IPS-18a (cell line): ENCODE results near the gene GIT2.

Experiments used
- H3K27ac ChIP-seq: one replicate; pipeline ENCODE4 v1.5.1; 2013; ENCODE audit warnings: low read length
- H3K27me3 ChIP-seq: one replicate; pipeline ENCODE4 v1.6.1; 2013; ENCODE audit warnings: mild to moderate bottlenecking, low read length; ENCODE audit not compliant: control insufficient read depth, insufficient read depth
- H3K36me3 ChIP-seq: one replicate; pipeline ENCODE4 v1.6.1; 2013; ENCODE audit warnings: low read depth, low read length; ENCODE audit not compliant: control insufficient read depth
- H3K4me1 ChIP-seq: one replicate; pipeline ENCODE4 v1.6.1; 2013; ENCODE audit warnings: low read depth, low read length; ENCODE audit not compliant: control insufficient read depth
- H3K4me3 ChIP-seq: one replicate; pipeline ENCODE4 v1.5.1; 2013; ENCODE audit warnings: low read length
- H3K9ac ChIP-seq: one replicate; pipeline ENCODE4 v1.6.1; 2013; ENCODE audit warnings: mild to moderate bottlenecking, low read length, moderate library complexity
- H3K9me3 ChIP-seq: one replicate; pipeline ENCODE4 v1.6.1; 2013; ENCODE audit warnings: low read depth, low read length; ENCODE audit not compliant: control insufficient read depth

Gene GIT2

GRCh38 chr12:109966546-109966945, 29.6 kb downstream of the GIT2 start:
- H3K36me3 ChIP-seq: no peaks in the 10 kb centered on the region
- H3K27ac ChIP-seq: no peak overlapping the region
- no peak overlapping the region for H3K4me3 ChIP-seq
- H3K9ac ChIP-seq: no peak overlapping the region
- H3K9me3 ChIP-seq: no peaks in the 10 kb centered on the region
- no peaks in the 10 kb centered on the region for H3K27me3 ChIP-seq
- no peaks in the 10 kb centered on the region for H3K4me1 ChIP-seq

- Histone ChIP-seq H3K27me3 (no peaks in the 10 kb centered on the region), H3K9me3 (no peaks in the 10 kb centered on the region), H3K36me3 (peaks cover 2% of the 10 kb centered on the region), H3K4me3 (no peak overlapping the region), H3K9ac (no peak overlapping the region), H3K4me1 (no peaks in the 10 kb centered on the region), H3K27ac (no peak overlapping the region)
Observed at GRCh38 chr12:109963743-109964429, 32.3 kb downstream of the GIT2 start.

- Histone ChIP-seq H3K27me3 (no peaks in the 10 kb centered on the region), H3K36me3 (peaks cover 6% of the 10 kb centered on the region), H3K4me3 (no peak overlapping the region), H3K4me1 (no peaks in the 10 kb centered on the region), H3K9me3 (no peaks in the 10 kb centered on the region), H3K27ac (no peak overlapping the region), H3K9ac (no peak overlapping the region)
Observed at GRCh38 chr12:109963330-109963729, 32.8 kb downstream of the GIT2 start.

- Histone ChIP-seq H3K9ac (no peak overlapping the region), H3K4me3 (no peak overlapping the region), H3K4me1 (no peaks in the 10 kb centered on the region), H3K36me3 (peaks cover 6% of the 10 kb centered on the region), H3K27ac (no peak overlapping the region), H3K9me3 (no peaks in the 10 kb centered on the region), H3K27me3 (no peaks in the 10 kb centered on the region)
Observed at GRCh38 chr12:109962398-109962797, 33.8 kb downstream of the GIT2 start.

- no peaks in the 10 kb centered on the region for H3K27me3 ChIP-seq
- H3K27ac ChIP-seq: no peak overlapping the region
- no peak overlapping the region for H3K4me3 ChIP-seq
- H3K4me1 ChIP-seq: no peaks in the 10 kb centered on the region
- peaks cover 6% of the 10 kb centered on the region for H3K36me3 ChIP-seq
- H3K9ac ChIP-seq: no peak overlapping the region
- no peaks in the 10 kb centered on the region for H3K9me3 ChIP-seq
Observed at GRCh38 chr12:109961612-109962011, 34.6 kb downstream of the GIT2 start.

- peaks cover 6% of the 10 kb centered on the region for H3K36me3 ChIP-seq
- no peak overlapping the region for H3K9ac ChIP-seq
- H3K27ac ChIP-seq: no peak overlapping the region
- H3K4me3 ChIP-seq: no peak overlapping the region
- H3K4me1 ChIP-seq: no peaks in the 10 kb centered on the region
- H3K9me3 ChIP-seq: no peaks in the 10 kb centered on the region
- no peaks in the 10 kb centered on the region for H3K27me3 ChIP-seq
Observed at GRCh38 chr12:109961201-109961600, 35.0 kb downstream of the GIT2 start.

GRCh38 chr12:109959411-109960093, 36.6 kb downstream of the GIT2 start:
- Histone ChIP-seq H3K27ac (no peak overlapping the region), H3K27me3 (no peaks in the 10 kb centered on the region), H3K36me3 (peaks cover 6% of the 10 kb centered on the region), H3K4me1 (no peaks in the 10 kb centered on the region), H3K9me3 (no peaks in the 10 kb centered on the region), H3K4me3 (no peak overlapping the region), H3K9ac (no peak overlapping the region)

GRCh38 chr12:109958374-109958773, 37.8 kb downstream of the GIT2 start:
- H3K27me3 ChIP-seq: no peaks in the 10 kb centered on the region
- no peaks in the 10 kb centered on the region for H3K4me1 ChIP-seq
- H3K4me3 ChIP-seq: no peak overlapping the region
- H3K36me3 ChIP-seq: peaks cover 8% of the 10 kb centered on the region
- no peak overlapping the region for H3K27ac ChIP-seq
- H3K9ac ChIP-seq: no peak overlapping the region
- H3K9me3 ChIP-seq: no peaks in the 10 kb centered on the region

- H3K27me3 ChIP-seq: no peaks in the 10 kb centered on the region
- no peaks in the 10 kb centered on the region for H3K9me3 ChIP-seq
- no peaks in the 10 kb centered on the region for H3K4me1 ChIP-seq
- peaks cover 40% of the 10 kb centered on the region for H3K36me3 ChIP-seq
- H3K4me3 ChIP-seq: no peak overlapping the region
- no peak overlapping the region for H3K9ac ChIP-seq
- H3K27ac ChIP-seq: no peak overlapping the region
Observed at GRCh38 chr12:109953656-109954055, 42.5 kb downstream of the GIT2 start.

- H3K4me3 ChIP-seq: no peak overlapping the region
- no peaks in the 10 kb centered on the region for H3K27me3 ChIP-seq
- H3K9ac ChIP-seq: no peak overlapping the region
- no peak overlapping the region for H3K27ac ChIP-seq
- peaks cover 37% of the 10 kb centered on the region for H3K36me3 ChIP-seq
- H3K4me1 ChIP-seq: no peaks in the 10 kb centered on the region
- H3K9me3 ChIP-seq: no peaks in the 10 kb centered on the region
Observed at GRCh38 chr12:109952873-109953272, 43.3 kb downstream of the GIT2 start.

- Histone ChIP-seq H3K9ac (no peak overlapping the region), H3K27ac (no peak overlapping the region), H3K4me3 (no peak overlapping the region), H3K36me3 (peaks cover 37% of the 10 kb centered on the region), H3K4me1 (no peaks in the 10 kb centered on the region), H3K27me3 (no peaks in the 10 kb centered on the region), H3K9me3 (no peaks in the 10 kb centered on the region)
Observed at GRCh38 chr12:109952160-109952858, 43.9 kb downstream of the GIT2 start.
